Testis (tissue), 2 donors: ENCODE data around the gene PRPF40A.

Experiments used
- CTCF ChIP-seq, 3 experiments: fragments of 450-650 bp in 2 of 3; fragments of 200-600 bp in 1 of 3; sonication (generic) in 1 of 3; IDR thresholded peaks; one replicate each; pipeline ENCODE4 v1.5.1; 2016 to 2019; ENCODE audit warnings: antibody characterized with exemption in 3 of 3, mild to moderate bottlenecking in 2 of 3, moderate library complexity in 1 of 3
- POLR2A ChIP-seq: fragments of 450-650 bp; IDR thresholded peaks from one replicate; pipeline ENCODE4 v1.6.1; 2017; ENCODE audit warnings: antibody characterized with exemption, mild to moderate bottlenecking, moderate library complexity

DNA sequence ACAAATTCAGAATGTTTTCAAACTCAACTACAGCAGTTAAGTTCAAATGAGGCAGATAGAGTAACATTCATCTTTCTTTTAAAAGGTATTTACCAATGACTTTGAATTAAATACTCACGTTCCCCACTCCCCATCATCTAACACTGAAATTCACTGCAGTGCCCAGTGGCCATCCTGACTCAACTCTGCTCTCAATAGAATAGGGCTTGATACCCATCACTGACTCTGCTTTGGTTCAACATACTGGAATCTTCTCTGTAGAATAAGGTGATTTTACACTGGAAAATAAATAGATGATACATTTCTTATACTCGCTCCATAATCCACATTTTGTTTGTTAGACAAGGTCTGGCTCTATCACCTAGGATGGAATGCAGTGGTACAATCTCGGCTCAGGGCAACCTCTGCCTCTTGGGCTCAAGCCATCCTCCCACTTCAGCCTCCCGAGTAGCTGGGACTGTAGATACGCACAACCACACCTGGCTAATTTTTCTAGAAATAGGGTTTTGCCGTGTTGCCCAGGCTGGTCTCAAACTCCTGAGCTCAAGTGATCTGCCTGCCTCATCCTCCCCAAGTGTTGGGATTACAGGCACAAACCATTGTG, 66.4 kb downstream of the PRPF40A start:
- TF ChIP-seq CTCF (IDR thresholded peaks at IDR 0.05) (no peak), POLR2A (no peak)
